ENCODE results near the gene SLC2A1. TPM values are rescaled to one million over a fixed set of nuclear protein-coding genes. Genes with fewer than 3 reads are reported as not detected.

Gene SLC2A1
- total and polyA plus RNA-seq, 7 donors = 1.1 to 3.8 (median 2.1) TPM

GRCh38 chr1:42947965-42948732 lies 10.5 kb downstream of the SLC2A1 start:
- no peak overlapping the region for H3K4me3 ChIP-seq
- WGBS, 3 donors = 76 to 85% (median 78%) methylated on average over 13 of the region's 13 CpGs
- ATAC-seq (no peak), DNase-seq (no peak)
- peaks cover 15% of the 10 kb centered on the region for H3K4me1 ChIP-seq
- H3K36me3 ChIP-seq (ENCODE audit: insufficient read depth in 1 of 2, low read depth in 1 of 2) = no peaks in the 10 kb centered on the region
- H3K9me3 ChIP-seq = no peaks in the 10 kb centered on the region
- peaks cover 0 to 2% (median 0%) of the 10 kb centered on the region in 3 donors for H3K27me3 ChIP-seq (ENCODE audit: insufficient read depth in 3 of 3, low read length in 2 of 3)
- TF ChIP-seq CTCF (IDR thresholded peaks at IDR 0.05) = no peak
- intact Hi-C loops (cut with DNase I) = no loop called here
- H3K27ac ChIP-seq = no peak overlapping the region

GRCh38 chr1:42947117-42947516 lies 11.6 kb downstream of the SLC2A1 start:
- Histone ChIP-seq H3K36me3 (ENCODE audit: insufficient read depth in 1 of 2, low read depth in 1 of 2) (no peaks in the 10 kb centered on the region), H3K9me3 (no peaks in the 10 kb centered on the region), H3K27me3 (ENCODE audit: insufficient read depth in 3 of 3, low read length in 2 of 3) (peaks cover 0 to 2% (median 0%) of the 10 kb centered on the region in 3 donors), H3K4me3 (no peak overlapping the region), H3K4me1 (peaks cover 15% of the 10 kb centered on the region), H3K27ac (no peak overlapping the region)
- WGBS, 3 donors = 81 to 85% (median 81%) methylated on average over 4 of the region's 4 CpGs
- intact Hi-C loops (cut with DNase I) = no loop called here
- DNase-seq (no peak), ATAC-seq (no peak)
- TF ChIP-seq CTCF (IDR thresholded peaks at IDR 0.05) = no peak

- Histone ChIP-seq H3K9me3 (no peaks in the 10 kb centered on the region), H3K36me3 (ENCODE audit: insufficient read depth in 1 of 2, low read depth in 1 of 2) (no peaks in the 10 kb centered on the region), H3K27ac (no peak overlapping the region), H3K27me3 (ENCODE audit: insufficient read depth in 3 of 3, low read length in 2 of 3) (peaks cover 0 to 2% (median 0%) of the 10 kb centered on the region in 3 donors), H3K4me3 (no peak overlapping the region), H3K4me1 (peaks cover 19% of the 10 kb centered on the region)
- DNase-seq (no peak), ATAC-seq (peak in 3 of 4 donors; percentile 17 to 50 (median 21))
- TF ChIP-seq CTCF (IDR thresholded peaks at IDR 0.05) = no peak
- intact Hi-C loops (cut with DNase I) = no loop called here
- 39 to 58% (median 43%) methylated on average over 10 of the region's 10 CpGs for WGBS, 3 donors
Observed at GRCh38 chr1:42946120-42946898, 12.4 kb downstream of the SLC2A1 start.

- intact Hi-C loops (cut with DNase I) = no loop called here
- peaks cover 22% of the 10 kb centered on the region for H3K4me1 ChIP-seq
- no peak for DNase-seq
- 86 to 95% (median 88%) methylated on average over 6 of the region's 6 CpGs for WGBS, 3 donors
- H3K27ac ChIP-seq = no peak overlapping the region
- H3K27me3 ChIP-seq (ENCODE audit: insufficient read depth in 3 of 3, low read length in 2 of 3) = peaks cover 0 to 2% (median 0%) of the 10 kb centered on the region in 3 donors
- ATAC-seq = no peak
- H3K4me3 ChIP-seq = no peak overlapping the region
- H3K9me3 ChIP-seq = no peaks in the 10 kb centered on the region
- TF ChIP-seq CTCF (IDR thresholded peaks at IDR 0.05) = no peak
- H3K36me3 ChIP-seq (ENCODE audit: insufficient read depth in 1 of 2, low read depth in 1 of 2) = no peaks in the 10 kb centered on the region
Observed at GRCh38 chr1:42945164-42945563, 13.5 kb downstream of the SLC2A1 start.
